Thoracic aorta (tissue), 2 donors: Measurements from ENCODE around the gene IVD. TPM values are rescaled to one million over a fixed set of nuclear protein-coding genes. Genes with fewer than 3 reads are reported as not detected.

Experiments
- ATAC-seq: fragments of 150-250 bp; one replicate; pipeline ENCODE4 v1.8.0; 2017; ENCODE audit warnings: low read depth; ENCODE audit not compliant: insufficient number of reproducible peaks, low FRiP score
- DNase-seq: peaks from one replicate; pipeline ENCODE4 v3.0.0-alpha.2; 2020; ENCODE audit warnings: low spot score
- H3K27ac ChIP-seq, 2 donors: fragments of 200-600 bp; sonication (generic); 1 replicate in 1 of 2; 2 replicates in 1 of 2; pipeline ENCODE4 v1.5.1; 2016; ENCODE audit warnings: mild to moderate bottlenecking in 2 of 2, moderate library complexity in 2 of 2
- H3K27me3 ChIP-seq: fragments of 200-600 bp; sonication (generic); replicated peaks from 2 replicates; pipeline ENCODE4 v1.6.0; 2016; ENCODE audit warnings: mild to moderate bottlenecking; ENCODE audit not compliant: insufficient read depth
- H3K36me3 ChIP-seq: fragments of 200-600 bp; sonication (generic); one replicate; pipeline ENCODE4 v1.5.1; 2016
- H3K4me1 ChIP-seq, 2 donors: fragments of 200-600 bp; sonication (generic); 1 replicate in 1 of 2; 2 replicates in 1 of 2; pipeline versions ENCODE4 v1.5.1 to v1.6.0; 2016; ENCODE audit warnings: low read depth in 2 of 2, mild to moderate bottlenecking in 1 of 2; ENCODE audit not compliant: control insufficient read depth in 1 of 2
- H3K4me3 ChIP-seq: fragments of 200-600 bp; sonication (generic); 2 replicates; pipeline ENCODE4 v1.5.1; 2016; ENCODE audit warnings: mild to moderate bottlenecking
- H3K9me3 ChIP-seq: fragments of 200-600 bp; sonication (generic); 2 replicates; pipeline ENCODE4 v1.5.1; 2016
- CTCF ChIP-seq: fragments of 200-600 bp; sonication (generic); IDR thresholded peaks from one replicate; pipeline ENCODE4 v1.5.1; 2019; ENCODE audit warnings: antibody characterized with exemption
- total RNA-seq, 2 donors: library from RNA; depleted of rRNA; stranded (reverse); fragments of >200 nt; gene quantifications; one replicate each; pipeline versions ENCODE4 v1.1.0 to v1.2.3, GENCODE V29; 2016

IVD gene
- total RNA-seq, 2 donors from 2014 or later, result 43.6 to 61.8 TPM

- no peak overlapping the region for H3K4me3 ChIP-seq
- H3K4me1 ChIP-seq, result peaks cover 0 to 4% of the 10 kb centered on the region in 2 donors
- ATAC-seq (no peak), DNase-seq (no peak)
- H3K27me3 ChIP-seq, result no peaks in the 10 kb centered on the region
- H3K9me3 ChIP-seq, result no peaks in the 10 kb centered on the region
- no peak overlapping the region for H3K27ac ChIP-seq
- TF ChIP-seq CTCF, result no peak
- H3K36me3 ChIP-seq, result peaks cover 13% of the 10 kb centered on the region
These were observed 12.3 kb upstream of the IVD start for GRCh38 chr15:40392986-40393948.

GRCh38 chr15:40397688-40398412, 7.7 kb upstream of the IVD start:
- H3K9me3 ChIP-seq, result no peaks in the 10 kb centered on the region
- peaks cover 4% of the 10 kb centered on the region for H3K36me3 ChIP-seq
- no peak for ATAC-seq
- H3K27ac ChIP-seq, result no peak overlapping the region
- TF ChIP-seq CTCF, result no peak
- H3K27me3 ChIP-seq, result no peaks in the 10 kb centered on the region
- no peak overlapping the region for H3K4me3 ChIP-seq
- no peaks in the 10 kb centered on the region for H3K4me1 ChIP-seq
- no peak for DNase-seq

GRCh38 chr15:40398413-40398873, 7.2 kb upstream of the IVD start:
- H3K9me3 ChIP-seq, result no peaks in the 10 kb centered on the region
- no peaks in the 10 kb centered on the region for H3K4me1 ChIP-seq
- no peak overlapping the region for H3K4me3 ChIP-seq
- TF ChIP-seq CTCF, result no peak
- ATAC-seq, result no peak
- H3K36me3 ChIP-seq, result peaks cover under 1% of the 10 kb centered on the region
- DNase-seq, result no peak
- no peak overlapping the region for H3K27ac ChIP-seq
- H3K27me3 ChIP-seq, result no peaks in the 10 kb centered on the region

- no peaks in the 10 kb centered on the region for H3K36me3 ChIP-seq
- H3K27ac ChIP-seq, result no peak overlapping the region
- H3K4me3 ChIP-seq, result no peak overlapping the region
- H3K4me1 ChIP-seq, result no peaks in the 10 kb centered on the region
- DNase-seq, result no peak
- TF ChIP-seq CTCF, result no peak
- H3K9me3 ChIP-seq, result no peaks in the 10 kb centered on the region
- H3K27me3 ChIP-seq, result no peaks in the 10 kb centered on the region
- ATAC-seq, result no peak
These were observed 6.2 kb upstream of the IVD start for GRCh38 chr15:40399370-40399769.
